ENCODE results near the gene PRPF38A.
A peak's percentile ranks its signal among the peaks of the same experiment; 100 is the strongest.

PRPF38A gene

DNA sequence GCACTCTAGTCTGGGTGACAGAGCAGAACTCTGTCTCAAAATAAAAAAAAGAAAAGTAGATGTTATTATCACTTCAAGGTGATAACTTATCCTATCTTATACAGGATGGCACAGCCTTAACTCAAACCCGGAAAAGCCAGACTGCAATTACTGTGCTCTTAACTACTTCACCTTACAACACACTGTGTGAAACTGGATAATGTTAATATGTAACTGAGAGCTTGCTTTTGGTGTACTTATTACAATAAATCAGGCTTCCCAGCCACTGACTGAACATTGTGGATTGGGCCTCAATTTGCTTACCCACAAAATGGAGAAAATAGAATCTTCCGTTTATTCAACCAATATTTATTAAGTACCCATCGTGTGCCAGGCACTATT is 1.6 kb upstream of the PRPF38A start:
- DNase-seq = no peak

DNA sequence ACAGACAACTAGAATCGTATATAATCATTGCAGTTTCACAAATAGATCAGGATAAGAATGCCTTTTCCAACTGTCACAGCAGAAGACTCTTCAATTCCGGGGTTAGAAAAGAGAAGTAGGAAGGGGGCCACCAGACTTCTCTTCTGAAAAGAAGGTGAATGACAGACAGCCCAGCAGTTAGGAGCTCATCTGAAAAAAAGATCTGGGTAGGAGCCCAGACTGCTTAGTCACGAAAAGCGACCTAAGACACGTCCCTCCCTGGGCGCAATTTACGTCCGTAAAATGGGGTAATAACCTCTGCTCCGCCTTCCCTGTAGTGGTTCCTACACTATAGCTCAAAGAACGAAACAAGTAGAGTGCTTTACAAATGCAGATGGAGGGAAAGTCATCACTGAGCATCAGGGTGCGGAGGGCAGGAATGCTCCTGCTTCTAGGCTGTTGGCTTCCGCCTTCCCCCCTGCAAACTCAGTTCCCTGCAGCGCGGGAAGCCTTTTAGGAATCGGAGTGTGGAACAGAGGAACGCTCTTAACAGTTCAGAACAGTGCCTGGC is 761 bp upstream of the PRPF38A start:
- peak; percentile 82 for DNase-seq

DNA sequence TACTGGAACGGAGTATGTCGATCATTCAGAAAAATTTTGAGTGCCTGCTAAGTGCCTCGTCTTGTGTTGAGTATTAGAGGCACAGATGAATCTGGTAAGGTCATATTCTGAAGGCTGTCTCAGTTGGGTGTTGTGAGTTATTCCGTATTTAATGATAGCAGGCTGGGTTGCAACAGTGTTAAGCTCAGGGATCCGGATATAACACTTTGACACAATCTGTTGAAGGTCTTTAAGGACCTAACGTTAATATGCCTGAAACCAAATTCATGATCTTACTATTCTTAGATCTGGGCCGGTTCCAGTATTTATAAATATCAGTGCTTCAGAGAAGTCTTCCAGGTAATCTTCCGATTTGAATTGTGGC is 555 bp downstream of the PRPF38A start:
- no peak for DNase-seq

DNA sequence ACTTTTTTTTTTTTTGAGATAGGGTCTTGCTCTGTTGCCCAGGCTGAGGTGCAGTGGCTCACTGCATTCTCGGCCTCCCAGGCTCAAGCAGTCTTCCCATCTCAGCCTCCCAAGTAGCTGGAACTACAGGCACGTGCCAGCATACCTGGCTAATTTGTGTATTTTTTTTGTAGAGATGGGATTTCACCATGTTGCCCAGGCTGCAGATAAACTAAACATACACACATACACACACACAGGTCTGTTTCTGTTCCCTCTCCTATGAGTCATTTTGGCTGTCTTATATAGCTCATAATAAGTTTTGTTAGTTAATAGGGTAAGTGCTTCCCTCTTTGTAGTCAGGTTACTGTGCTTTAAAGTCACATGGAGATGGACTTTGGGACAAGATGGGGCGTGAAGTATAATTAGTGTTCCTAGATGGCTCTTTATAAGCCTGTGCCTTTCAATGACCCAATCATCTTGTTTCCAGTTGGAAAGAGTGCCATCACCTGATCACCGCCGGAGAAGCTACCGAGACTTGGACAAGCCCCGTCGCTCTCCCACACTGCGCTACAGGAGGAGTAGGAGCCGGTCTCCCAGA is 9.1 kb downstream of the PRPF38A start:
- DNase-seq = no peak

DNA sequence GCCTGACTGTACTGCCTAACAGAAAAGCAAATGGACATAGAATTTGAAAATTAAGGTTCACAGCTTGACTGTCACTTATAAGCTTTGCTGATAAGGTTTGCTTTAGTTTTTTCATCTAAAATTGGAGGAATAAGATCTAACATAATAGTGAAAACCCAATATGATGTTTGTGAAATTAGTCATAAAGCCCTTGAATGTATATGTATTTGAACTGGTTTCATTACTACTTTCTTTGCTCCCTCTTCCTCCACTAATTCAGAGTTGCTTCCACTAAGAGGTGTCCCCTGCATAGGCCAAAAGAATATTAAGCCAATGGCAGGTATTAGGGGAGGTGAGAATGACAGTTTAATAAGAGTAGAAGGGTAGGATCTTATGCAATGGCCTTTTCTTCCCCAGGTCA is 10.5 kb downstream of the PRPF38A start:
- no peak for DNase-seq

DNA sequence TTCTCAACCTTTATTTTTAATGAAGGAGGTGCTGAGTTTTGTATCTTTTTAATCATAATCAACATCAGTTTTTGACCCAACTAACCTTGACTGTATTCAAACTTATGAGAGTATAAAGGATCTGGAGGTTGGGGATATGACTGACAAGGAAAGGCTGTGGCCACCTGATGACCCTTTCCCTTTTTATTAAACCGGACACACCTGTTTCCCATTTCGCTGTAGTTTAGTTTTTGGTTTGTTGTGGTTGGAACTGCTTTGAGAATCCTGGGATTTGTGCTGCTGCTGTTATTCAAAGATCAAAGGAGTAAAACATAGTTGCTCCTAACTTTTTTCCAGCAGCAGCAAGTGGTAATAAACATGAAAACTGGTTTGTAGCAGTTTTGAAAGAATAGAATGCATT is 12.4 kb downstream of the PRPF38A start:
- no peak for DNase-seq

DNA sequence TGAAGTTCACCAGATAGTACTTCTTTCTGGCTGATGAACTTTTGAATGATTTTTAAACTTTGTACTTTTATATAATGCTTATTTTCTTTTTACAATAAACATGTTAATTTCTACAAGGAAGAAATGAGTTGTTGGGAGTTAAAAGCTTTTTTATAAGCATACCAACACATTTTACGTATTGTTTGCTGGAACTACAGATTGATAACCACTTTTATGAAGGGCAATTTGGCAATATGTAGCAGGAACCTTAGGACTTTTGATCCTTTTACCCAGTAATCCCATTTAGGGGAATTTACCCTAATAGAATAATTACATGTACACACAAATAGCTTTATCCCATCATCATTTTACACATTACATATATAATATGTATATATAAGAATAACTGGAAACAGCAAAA is 16.3 kb downstream of the PRPF38A start:
- DNase-seq = no peak

DNA sequence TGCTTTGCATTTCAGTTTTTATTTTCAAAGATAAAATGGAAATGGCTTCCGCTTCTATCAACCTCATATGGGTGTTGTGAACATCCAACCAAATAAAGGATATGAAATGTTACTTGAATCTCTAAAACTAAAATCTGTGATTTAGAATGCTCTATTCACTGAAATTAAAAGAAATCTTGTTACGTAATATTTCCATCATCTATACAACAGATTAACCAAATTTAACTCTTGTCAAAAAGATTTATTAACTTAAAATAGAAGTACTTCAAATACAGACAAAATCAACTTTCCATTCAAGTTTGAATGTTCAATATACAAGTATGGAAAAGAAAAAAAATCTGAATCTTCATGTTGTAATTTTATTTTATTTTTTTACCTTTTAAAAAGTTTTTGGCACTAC is 18.7 kb downstream of the PRPF38A start:
- DNase-seq = no peak

DNA sequence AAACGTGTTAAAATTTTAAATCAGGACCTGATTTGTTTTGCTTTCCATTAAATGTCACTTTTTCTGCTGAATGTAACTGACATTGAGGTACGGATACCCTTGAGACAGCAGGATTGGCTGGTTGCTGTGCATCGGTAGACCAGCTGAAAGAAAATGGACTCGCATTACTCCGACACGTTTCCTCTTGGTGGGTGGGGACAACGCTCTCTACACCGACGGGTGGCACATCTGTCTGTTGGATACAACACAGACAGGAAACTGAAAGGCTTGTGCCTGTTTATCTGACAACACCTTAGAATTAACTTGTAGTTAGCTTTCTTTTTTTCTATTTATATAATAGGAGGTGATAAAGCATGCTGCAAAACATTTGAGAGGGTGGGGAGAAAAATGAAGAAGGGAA is 19.4 kb downstream of the PRPF38A start:
- DNase-seq = no peak

DNA sequence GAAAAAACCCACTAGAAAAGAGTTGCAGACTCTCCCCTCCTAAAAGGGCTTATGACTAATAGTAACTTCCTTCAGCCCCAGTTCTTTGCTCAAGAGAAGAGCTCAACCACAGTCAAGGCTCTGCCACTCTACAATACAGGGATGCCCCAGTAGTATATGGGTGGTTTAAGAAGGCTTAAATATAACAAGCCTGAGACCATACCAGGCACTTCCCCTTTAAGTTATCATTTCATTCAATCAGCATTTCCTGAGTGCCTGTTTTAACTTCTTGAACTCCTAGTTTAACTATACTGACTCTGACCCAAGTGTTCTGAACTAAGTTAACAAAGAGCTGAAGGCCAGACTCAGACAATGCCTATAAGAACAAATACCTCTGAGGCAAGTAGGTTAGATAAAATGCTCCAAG is 19.8 kb downstream of the PRPF38A start:
- peak; percentile 11 for DNase-seq

DNA sequence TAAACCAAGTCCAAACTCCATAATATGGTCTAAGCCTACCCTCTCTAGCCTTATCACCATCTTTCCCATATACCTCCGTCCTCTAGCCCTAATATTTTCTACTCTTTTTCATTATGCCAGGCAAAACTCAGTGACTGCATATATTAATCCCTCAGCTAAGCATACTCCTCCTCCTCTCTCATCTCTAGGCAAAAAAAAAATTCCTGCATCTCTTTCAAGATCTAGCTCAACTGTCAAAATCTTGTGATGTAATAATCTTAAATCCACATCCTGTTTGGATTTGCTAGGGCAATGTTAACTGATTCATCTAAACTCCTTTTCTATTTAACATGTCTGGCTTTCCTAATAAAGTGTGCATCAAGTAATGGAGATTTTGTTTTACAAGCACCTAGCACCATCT is 20.4 kb downstream of the PRPF38A start:
- no peak for DNase-seq

DNA sequence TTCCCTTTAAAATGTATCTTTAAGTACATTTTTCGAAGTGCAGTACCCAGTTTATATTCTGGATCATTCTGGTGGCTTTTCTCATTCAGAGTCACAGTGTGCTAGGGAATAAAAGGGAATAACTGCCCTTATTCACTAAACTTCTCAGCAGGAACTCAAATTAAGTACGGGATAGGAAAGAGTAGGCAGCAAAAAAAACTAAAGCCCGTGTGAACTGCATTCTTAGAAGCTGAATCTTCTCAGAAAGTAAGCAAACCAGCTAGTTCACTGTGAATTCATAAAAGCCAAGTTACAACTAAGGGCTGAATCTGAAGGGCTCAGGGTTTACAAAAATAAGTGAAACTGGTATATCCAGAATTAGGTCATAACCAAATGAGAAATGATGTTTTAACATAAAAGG is 22.0 kb downstream of the PRPF38A start:
- DNase-seq = no peak

DNA sequence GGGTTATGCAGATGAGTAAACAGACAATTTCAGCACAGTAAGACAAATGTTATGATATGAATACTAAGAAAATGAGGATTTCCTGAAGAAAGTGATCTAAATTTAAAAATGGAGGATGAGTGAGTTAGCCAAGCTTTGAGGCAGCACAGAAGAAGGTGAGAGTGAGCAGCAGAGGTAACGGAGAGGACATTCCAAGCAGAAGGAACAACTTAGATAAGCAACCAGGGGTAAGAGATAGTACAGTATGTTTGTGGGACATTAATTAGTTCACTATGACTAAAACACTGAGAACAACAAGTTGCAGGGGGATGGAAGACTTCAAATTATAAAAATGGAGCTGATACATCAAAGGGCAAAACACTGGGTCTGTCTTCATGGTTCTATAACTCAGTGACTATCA is 22.8 kb downstream of the PRPF38A start:
- no peak for DNase-seq

DNA sequence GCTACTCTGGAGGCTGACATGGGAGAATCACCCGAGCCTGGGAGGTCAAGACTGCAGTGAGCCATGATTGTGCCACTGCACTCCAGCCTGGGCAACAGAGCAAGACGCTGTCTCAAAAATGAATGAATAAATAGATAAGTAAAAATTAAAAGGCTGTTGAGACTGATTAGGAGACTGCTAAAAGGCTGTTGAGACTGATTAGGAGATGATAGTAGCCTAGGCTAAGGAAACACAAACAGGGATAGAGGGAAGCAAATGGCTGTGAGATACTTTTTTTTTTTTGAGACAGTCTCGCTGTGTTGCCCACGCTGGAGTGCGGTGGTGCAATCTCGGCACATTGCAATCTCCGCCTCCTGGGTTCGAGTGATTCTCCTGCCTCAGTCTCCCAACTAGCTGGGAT is 28.4 kb downstream of the PRPF38A start:
- no peak for DNase-seq

DNA sequence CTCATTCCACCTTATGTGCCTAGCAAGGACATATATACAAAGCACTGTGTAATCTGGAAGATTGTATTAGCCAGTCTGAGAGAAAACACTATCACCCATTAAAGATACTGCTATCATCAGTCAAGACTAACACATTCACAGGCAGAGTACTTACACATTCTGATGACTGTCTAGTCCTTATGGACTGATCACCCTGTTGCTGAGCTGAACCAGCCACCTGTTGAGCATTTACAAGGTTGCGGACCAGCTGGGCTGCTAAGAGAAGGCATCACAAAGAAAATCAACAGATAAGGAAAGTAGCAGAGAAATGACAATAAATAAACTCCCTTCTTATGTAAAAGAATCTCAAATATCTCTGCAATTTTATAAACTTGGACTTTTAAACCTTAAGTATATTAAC is 30.8 kb downstream of the PRPF38A start:
- no peak for DNase-seq

DNA sequence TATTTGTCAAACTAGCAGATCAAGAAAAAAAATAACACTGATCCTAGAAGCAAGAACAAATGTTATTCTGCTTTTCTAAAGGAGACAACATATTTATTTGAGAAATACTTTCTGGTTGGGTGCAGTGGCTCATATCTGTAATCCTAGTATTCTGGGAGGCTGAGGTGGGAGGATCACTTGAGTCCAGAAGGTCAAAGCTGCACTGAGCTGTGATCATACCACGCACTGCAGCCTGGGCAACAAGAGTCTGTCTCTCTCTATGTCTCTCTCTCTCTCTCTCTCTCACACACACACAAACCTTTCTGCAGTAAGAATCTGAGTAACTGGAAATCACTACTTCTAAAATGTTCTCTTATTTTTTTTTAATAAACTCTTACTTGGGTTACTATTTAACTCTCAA is 31.2 kb downstream of the PRPF38A start:
- no peak for DNase-seq

DNA sequence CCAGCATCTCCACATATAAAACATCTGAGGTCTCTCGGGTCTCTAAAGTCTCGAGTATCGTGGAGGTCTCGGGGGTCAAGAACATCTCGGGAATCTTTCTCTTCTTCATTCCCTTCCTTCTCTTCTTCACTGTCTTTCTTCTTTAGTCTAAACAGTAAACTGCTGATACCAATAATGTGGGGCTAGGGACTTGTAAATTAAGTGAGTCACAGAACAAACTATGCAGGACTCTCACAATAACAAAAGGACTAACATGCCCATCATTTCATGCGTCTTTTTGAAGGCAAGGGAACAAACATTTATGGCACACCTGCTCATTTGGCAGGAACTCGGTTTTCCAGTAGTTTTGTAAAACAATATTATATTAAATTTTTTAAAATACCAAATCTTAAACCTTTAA is 32.4 kb downstream of the PRPF38A start:
- DNase-seq = no peak

DNA sequence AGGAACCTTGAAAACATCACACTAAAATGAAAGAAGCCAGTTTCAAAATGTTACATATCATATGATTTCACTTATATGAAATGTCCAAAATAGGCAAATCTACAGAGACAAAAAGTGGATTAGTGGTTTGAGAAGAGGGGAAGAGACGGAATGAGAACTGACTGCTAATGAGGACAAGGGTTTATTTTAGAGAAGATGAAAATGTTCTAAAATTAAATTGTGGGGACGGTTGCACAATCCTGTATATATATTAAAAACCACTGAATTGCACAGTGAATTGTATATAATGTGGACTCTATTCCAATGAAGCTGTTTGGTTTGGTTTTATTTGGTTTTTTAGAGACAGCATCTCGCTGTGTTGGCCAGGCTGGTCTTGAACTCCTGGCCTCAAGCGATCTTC is 35.6 kb downstream of the PRPF38A start:
- no peak for DNase-seq

DNA sequence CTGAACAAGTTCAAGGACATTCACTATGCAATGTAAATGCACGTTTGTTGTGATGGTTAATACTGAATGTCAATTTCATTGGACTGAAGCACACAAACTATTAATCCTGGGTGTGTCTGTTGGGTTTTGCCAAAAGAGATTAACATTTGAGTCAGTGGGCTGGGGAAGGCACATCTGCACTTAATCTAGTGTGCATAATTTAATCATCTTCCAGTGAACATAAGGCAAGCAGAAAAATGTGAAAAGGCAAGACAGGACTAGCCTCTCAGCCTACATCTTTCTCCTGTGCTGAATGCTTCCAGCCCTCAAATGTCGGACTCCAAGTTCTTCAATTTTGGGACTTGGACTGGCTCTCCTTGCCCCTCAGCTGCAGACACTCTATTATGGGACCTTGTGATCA is 40.1 kb downstream of the PRPF38A start:
- DNase-seq = no peak

DNA sequence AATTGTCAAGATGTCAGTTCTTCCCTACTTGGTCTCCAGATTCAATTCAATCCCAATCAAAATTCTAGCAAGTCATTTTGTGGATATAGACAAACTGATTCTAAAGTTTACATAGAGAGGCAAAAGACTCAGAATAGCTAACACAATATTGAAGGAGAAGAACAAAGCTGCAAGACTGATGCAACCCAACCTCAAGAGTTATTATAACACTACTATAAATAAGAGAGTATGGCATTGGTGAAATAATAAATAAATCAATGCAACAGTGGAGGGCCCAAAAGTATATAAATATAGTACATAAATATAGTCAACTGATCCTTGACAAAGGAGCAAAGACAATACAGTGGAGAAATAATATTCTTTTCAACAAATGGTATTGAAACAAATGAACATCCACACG is 49.7 kb downstream of the PRPF38A start:
- no peak for DNase-seq

DNA sequence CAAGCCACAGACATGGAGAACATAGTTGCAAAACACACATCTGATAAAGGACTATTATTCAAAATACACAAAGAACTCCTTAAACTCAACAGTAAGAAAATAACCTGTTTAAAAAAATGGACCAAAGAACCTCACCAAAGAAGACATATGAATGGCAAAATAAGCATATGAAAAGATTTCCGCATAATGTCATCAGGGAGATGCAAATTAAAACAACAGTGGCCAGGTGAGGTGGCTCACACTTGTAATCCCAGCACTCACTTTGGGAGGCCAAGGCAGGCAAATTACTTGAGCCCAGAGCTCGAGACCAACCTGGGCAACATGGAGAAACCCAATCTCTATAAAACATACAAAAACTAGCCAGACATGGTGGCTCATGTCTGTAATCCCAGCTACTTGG is 50.4 kb downstream of the PRPF38A start:
- no peak for DNase-seq

DNA sequence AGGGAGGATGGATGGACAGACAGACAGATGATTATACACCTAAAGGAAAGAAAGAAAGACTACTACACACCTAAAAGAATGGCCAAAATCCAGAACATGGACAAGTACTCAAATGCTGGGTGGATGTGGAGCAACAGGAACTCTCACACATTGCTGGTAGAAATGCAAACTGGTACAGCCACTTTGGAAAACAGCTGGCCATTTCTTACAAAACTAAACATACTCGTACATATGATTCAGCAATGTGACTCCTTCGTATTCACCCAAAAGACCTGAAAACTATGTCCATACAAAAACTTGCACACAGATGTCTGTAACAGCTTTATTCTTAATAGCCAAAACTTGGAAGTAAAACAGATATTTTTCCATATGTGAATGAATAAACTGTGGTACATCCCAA is 51.3 kb downstream of the PRPF38A start:
- no peak for DNase-seq

DNA sequence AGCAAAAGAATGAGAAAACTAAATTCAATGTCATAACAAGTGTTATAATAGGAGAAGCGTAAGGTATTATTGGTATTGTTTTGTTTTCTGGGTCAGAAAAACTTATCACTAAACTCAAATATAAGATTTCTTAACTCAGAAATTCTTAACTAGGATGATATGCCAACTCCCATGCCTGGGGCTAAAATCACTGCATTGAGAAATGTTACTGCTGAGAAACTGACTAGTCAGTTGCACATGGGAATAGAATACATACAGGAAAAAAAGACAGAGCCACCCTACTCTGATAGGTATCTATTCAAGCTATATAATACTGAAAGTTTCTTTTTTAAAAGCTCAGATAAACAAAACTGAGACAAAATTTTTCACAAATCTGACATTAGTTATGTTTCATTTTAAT is 56.3 kb downstream of the PRPF38A start:
- DNase-seq = no peak

DNA sequence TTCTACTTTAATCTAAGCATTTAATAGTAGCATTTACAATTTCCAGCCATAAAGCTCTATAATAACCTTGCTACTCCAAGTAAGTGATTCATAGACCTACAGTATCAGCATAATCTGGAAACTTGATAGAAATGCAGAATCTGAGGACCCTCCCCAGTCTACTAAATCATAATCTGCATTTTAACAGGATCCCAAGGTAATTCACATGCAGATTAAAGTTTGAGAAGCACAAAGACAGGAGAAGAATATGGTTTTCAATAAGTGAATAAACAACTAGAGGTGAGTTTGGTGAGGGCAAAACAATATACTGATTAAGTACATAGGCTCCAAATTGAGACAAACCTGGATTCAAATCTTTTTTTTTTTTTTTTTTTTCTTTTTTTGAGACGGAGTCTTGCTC is 57.4 kb downstream of the PRPF38A start:
- DNase-seq = no peak

DNA sequence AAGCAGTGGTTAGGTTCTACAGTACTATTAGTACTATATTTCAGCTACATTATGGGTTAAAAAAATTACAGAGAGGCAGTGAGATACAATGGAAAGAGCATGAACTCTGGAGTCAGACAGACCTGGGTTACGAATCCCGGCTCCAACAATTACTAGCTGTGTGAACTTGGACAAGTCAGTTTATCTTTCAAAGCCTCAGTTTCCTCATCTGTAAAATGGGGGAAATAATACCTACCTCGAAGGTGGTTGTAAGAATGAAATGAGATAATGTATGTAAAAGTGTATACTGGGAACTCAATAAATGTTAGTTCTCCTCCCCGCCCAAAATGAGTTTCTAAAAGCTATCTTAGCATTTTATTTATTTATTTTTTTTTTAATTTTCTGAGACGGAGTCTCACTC is 59.5 kb downstream of the PRPF38A start:
- no peak for DNase-seq

DNA sequence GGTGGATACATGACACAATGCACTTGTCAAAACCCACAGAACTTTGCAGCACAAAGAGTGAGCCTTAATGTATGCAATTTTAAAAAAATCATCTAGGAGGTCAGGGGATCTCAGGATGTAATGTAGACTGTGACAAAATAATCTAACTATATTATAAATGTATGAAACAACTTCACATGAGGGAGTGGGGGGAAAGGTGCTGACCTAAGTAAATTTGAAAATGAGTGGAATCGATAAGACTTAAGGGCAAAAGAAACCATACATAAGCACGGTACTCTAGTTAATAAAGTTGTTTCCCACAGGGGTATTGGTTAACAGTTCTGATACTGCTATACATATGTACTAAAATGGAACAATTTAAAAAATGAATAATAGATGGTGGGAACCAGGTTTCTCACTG is 64.7 kb downstream of the PRPF38A start:
- DNase-seq = no peak

Data from suppressor macrophage treated with lipopolysaccharide for 4 hours (primary cell).